H9 (cell line): ENCODE data around the gene SIAH2. TPM values are rescaled to one million over a fixed set of nuclear protein-coding genes. Genes with fewer than 3 reads are reported as not detected.

Experiments
- DNase-seq: peaks from one replicate; pipeline ENCODE4 v3.0.0-alpha.2; 2017
- H2AFZ ChIP-seq: one replicate; pipeline ENCODE4 v1.6.1; 2013; ENCODE audit warnings: mild to moderate bottlenecking, low read length, control low read depth, moderate library complexity
- H2AK5ac ChIP-seq: 2 replicates; pipeline ENCODE4 v1.6.1; 2013; ENCODE audit warnings: low read length, control low read depth, mixed read lengths; ENCODE audit not compliant: insufficient read length
- H2BK120ac ChIP-seq: one replicate; pipeline ENCODE4 v1.6.1; 2013; ENCODE audit warnings: low read depth, mild to moderate bottlenecking, low read length, control low read depth, inconsistent platforms; ENCODE audit not compliant: poor library complexity, severe bottlenecking
- H2BK12ac ChIP-seq: 2 replicates; pipeline ENCODE4 v1.6.1; 2013; ENCODE audit warnings: low read length, control low read depth, mixed read lengths, low read depth; ENCODE audit not compliant: insufficient read length
- H2BK15ac ChIP-seq: 2 replicates; pipeline ENCODE4 v1.6.1; 2013; ENCODE audit warnings: low read depth, low read length, control low read depth
- H2BK20ac ChIP-seq: one replicate; pipeline ENCODE4 v1.6.1; 2013; ENCODE audit warnings: low read depth, mild to moderate bottlenecking, low read length, control low read depth, inconsistent platforms; ENCODE audit not compliant: poor library complexity, severe bottlenecking
- H2BK5ac ChIP-seq: 2 replicates; pipeline ENCODE4 v1.6.1; 2013; ENCODE audit warnings: low read length, control low read depth, mixed read lengths; ENCODE audit not compliant: insufficient read length
- H3K14ac ChIP-seq: 2 replicates; pipeline ENCODE4 v1.6.1; 2013; ENCODE audit warnings: low read length, control low read depth; ENCODE audit not compliant: insufficient read depth
- H3K18ac ChIP-seq: 2 replicates; pipeline ENCODE4 v1.6.1; 2013; ENCODE audit warnings: low read depth, mild to moderate bottlenecking, mixed read lengths, low read length, control low read depth; ENCODE audit not compliant: insufficient read length
- H3K23ac ChIP-seq: 2 replicates; pipeline ENCODE4 v1.6.1; 2013; ENCODE audit warnings: low read length, control low read depth, mixed read lengths, low read depth; ENCODE audit not compliant: insufficient read length
- H3K23me2 ChIP-seq: 2 replicates; pipeline ENCODE4 v1.6.1; 2013; ENCODE audit warnings: low read depth, mild to moderate bottlenecking, mixed read lengths, low read length, control low read depth; ENCODE audit not compliant: insufficient read length, poor library complexity, severe bottlenecking
- H3K27ac ChIP-seq: 2 replicates; pipeline ENCODE4 v1.5.1; 2013; ENCODE audit warnings: low read length, control low read depth, mixed read lengths, low read depth; ENCODE audit not compliant: insufficient read length
- H3K27me3 ChIP-seq: 2 replicates; pipeline ENCODE4 v1.6.1; 2013; ENCODE audit warnings: low read length, control low read depth, inconsistent platforms; ENCODE audit not compliant: insufficient read depth
- H3K4ac ChIP-seq: 2 replicates; pipeline ENCODE4 v1.6.1; 2013; ENCODE audit warnings: low read depth, mild to moderate bottlenecking, control low read depth, inconsistent platforms, low read length, moderate library complexity
- H3K4me1 ChIP-seq: 2 replicates; pipeline ENCODE4 v1.6.1; 2013; ENCODE audit warnings: low read length, control low read depth, inconsistent platforms; ENCODE audit not compliant: insufficient read depth
- H3K4me2 ChIP-seq: 2 replicates; pipeline ENCODE4 v1.6.1; 2013; ENCODE audit warnings: low read length, control low read depth, mixed read lengths; ENCODE audit not compliant: insufficient read length, insufficient read depth
- H3K56ac ChIP-seq: 2 replicates; pipeline ENCODE4 v1.6.1; 2013; ENCODE audit warnings: low read depth, mild to moderate bottlenecking, mixed read lengths, low read length, control low read depth; ENCODE audit not compliant: insufficient read length
- H3K79me1 ChIP-seq: 2 replicates; pipeline ENCODE4 v1.6.1; 2013; ENCODE audit warnings: low read depth, mild to moderate bottlenecking, moderate library complexity, low read length, control low read depth, inconsistent platforms; ENCODE audit not compliant: insufficient read depth, poor library complexity, severe bottlenecking
- H3K79me2 ChIP-seq: 2 replicates; pipeline ENCODE4 v1.6.1; 2013; ENCODE audit warnings: low read length, control low read depth, inconsistent platforms; ENCODE audit not compliant: insufficient read depth
- H3K9ac ChIP-seq: 2 replicates; pipeline ENCODE4 v1.6.1; 2013; ENCODE audit warnings: low read length, control low read depth, mixed read lengths; ENCODE audit not compliant: insufficient read length; ENCODE audit errors: extremely low read depth
- H3K9me3 ChIP-seq: one replicate; pipeline ENCODE4 v1.6.1; 2013; ENCODE audit warnings: low read depth, low read length, inconsistent platforms; ENCODE audit not compliant: control insufficient read depth
- H3T11ph ChIP-seq: one replicate; pipeline ENCODE4 v1.6.1; 2013; ENCODE audit warnings: mild to moderate bottlenecking, low read length, control low read depth, inconsistent platforms
- H4K20me1 ChIP-seq: one replicate; pipeline ENCODE4 v1.6.1; 2013; ENCODE audit not compliant: control insufficient read depth, insufficient read length, insufficient read depth
- H4K5ac ChIP-seq: 2 replicates; pipeline ENCODE4 v1.6.1; 2013; ENCODE audit warnings: low read depth, mild to moderate bottlenecking, mixed read lengths, low read length, control low read depth; ENCODE audit not compliant: insufficient read length
- H4K8ac ChIP-seq: replicated peaks from 2 replicates; pipeline ENCODE4 v1.6.1; 2013; ENCODE audit warnings: low read length, control low read depth, mixed read lengths, low read depth; ENCODE audit not compliant: insufficient read length
- H4K91ac ChIP-seq: 2 replicates; pipeline ENCODE4 v1.6.1; 2013; ENCODE audit warnings: low read depth, mild to moderate bottlenecking, moderate library complexity, mixed read lengths, low read length, control low read depth; ENCODE audit not compliant: insufficient read length
- H3K27ac Mint-ChIP-seq, 3 experiments: 2 replicates in 2 of 3; 3 replicates in 1 of 3; pipeline ENCODE4 v1.8.0; 2020 to 2021; ENCODE audit warnings: mixed read lengths in 3 of 3, mild to moderate bottlenecking in 1 of 3, moderate library complexity in 1 of 3
- H3K27me3 Mint-ChIP-seq: 2 replicates; pipeline ENCODE4 v1.8.0; 2021; ENCODE audit warnings: low read depth, mild to moderate bottlenecking, moderate library complexity, mixed read lengths
- H3K36me3 Mint-ChIP-seq, 3 experiments: 2 replicates in 2 of 3; 3 replicates in 1 of 3; pipeline ENCODE4 v1.8.0; 2020 to 2021; ENCODE audit warnings: low read depth in 3 of 3, mixed read lengths in 3 of 3; ENCODE audit not compliant: insufficient read depth in 1 of 3
- H3K4me1 Mint-ChIP-seq, 2 experiments: 2 replicates each; pipeline ENCODE4 v1.8.0; 2020; ENCODE audit warnings: mixed read lengths in 2 of 2
- H3K4me3 Mint-ChIP-seq, 2 experiments: 2 replicates in 1 of 2; 3 replicates in 1 of 2; pipeline ENCODE4 v1.8.0; 2020 to 2021; ENCODE audit warnings: mild to moderate bottlenecking in 2 of 2, mixed read lengths in 2 of 2, moderate library complexity in 1 of 2
- H3K9me3 Mint-ChIP-seq, 2 experiments: 2 replicates in 1 of 2; 3 replicates in 1 of 2; pipeline ENCODE4 v1.8.0; 2020; ENCODE audit warnings: mild to moderate bottlenecking in 2 of 2, mixed read lengths in 2 of 2, moderate library complexity in 1 of 2
- CTCF ChIP-seq: fragments of 200-600 bp; sonication (generic); conservative IDR thresholded peaks from 3 replicates; pipeline ENCODE4 v1.8.0; 2021; ENCODE audit warnings: antibody characterized with exemption, mild to moderate bottlenecking
- WGBS: extraction: QIAGEN DNeasy Blood & Tissue Kit; methylation state at CpG from one replicate; pipeline ENCODE4 v1.1.7; 2013; ENCODE audit warnings: missing lambda C conversion rate, low lambda C conversion rate, mixed read lengths; ENCODE audit not compliant: insufficient read length; ENCODE audit errors: extremely low coverage; 5-methylcytosine and 5-hydroxymethylcytosine counted together
- long read RNA-seq: library from polyadenylated mRNA; unstranded; transcript quantifications from one replicate; pipeline ENCODE4 v2.0.0, GENCODE V29; 2020
- total RNA-seq: library from RNA; stranded (reverse); gene quantifications from 2 replicates; pipeline ENCODE4 v1.2.1, GENCODE V29; 2021

SIAH2 gene
- 17.4 and 18.6 TPM in 2 replicates for total RNA-seq
- long read RNA-seq, partial matches to known transcripts, result 0 of 3 reads
- long read RNA-seq, other reads (novel, unspliced or antisense), result 2 of 3 reads

GRCh38 chr3:150763122-150763840 is at the start of gene SIAH2:
Gene SIAH2 (minus strand): TSS chr3:150763169. CDS start chr3:150762849, 320 bp downstream.
- Histone ChIP-seq H3K4me2 (peak within 1 kb of the TSS; percentile 75), H3K27me3 (no peaks in the 10 kb centered on the region), H3K79me2 (0 out of 2 replicates have a peak, but pooled peaks cover 4% of the 10 kb centered on the region), H3K23ac (no peak within 1 kb of the TSS), H3T11ph (no peak within 1 kb of the TSS), H2BK20ac (no peak within 1 kb of the TSS), H2BK120ac (no peak within 1 kb of the TSS), H2BK12ac (no peak within 1 kb of the TSS), H3K14ac (peak within 1 kb of the TSS; percentile 72), H3K27ac (no peak within 1 kb of the TSS), H3K23me2 (peaks cover 11% of the 10 kb centered on the region), H4K8ac (no peak within 1 kb of the TSS), H3K4ac (no peak within 1 kb of the TSS), H3K9ac (peak within 1 kb of the TSS; percentile 63), H3K79me1 (no peaks in the 10 kb centered on the region), H2AK5ac (no peak within 1 kb of the TSS), H2BK5ac (no peak within 1 kb of the TSS), H3K4me1 (peaks cover 13% of the 10 kb centered on the region), H2AFZ (no peak within 1 kb of the TSS), H3K18ac (peak within 1 kb of the TSS; percentile 30), H2BK15ac (no peak within 1 kb of the TSS), H4K5ac (no peak within 1 kb of the TSS), H3K9me3 (no peaks in the 10 kb centered on the region), H4K20me1 (no peaks in the 10 kb centered on the region), H3K56ac (no peak within 1 kb of the TSS), H4K91ac (no peak within 1 kb of the TSS)
- Mint-ChIP-seq H3K4me1 (peaks cover 35 to 44% of the 10 kb centered on the region in 2 experiments), H3K27ac (peak within 1 kb of the TSS in 2 of 3 experiments; percentile 81 to 94; a peak in 2 of 7 replicates), H3K27me3 (peaks cover 28% of the 10 kb centered on the region), H3K4me3 (peak within 1 kb of the TSS; percentile 86 to 92), H3K9me3 (no peaks in the 10 kb centered on the region; a peak in 1 of 5 replicates), H3K36me3 (peaks cover 0 to under 1% (median 0%) of the 10 kb centered on the region in 3 experiments; a peak in 3 of 7 replicates)
- TF ChIP-seq CTCF, result no peak
- WGBS, result no CpG with 5 or more reads among the region's 70 CpGs
- peak; percentile 72 for DNase-seq
